Measurements from ENCODE around the gene MBNL1. TPM values are rescaled to one million over a fixed set of nuclear protein-coding genes. Genes with fewer than 3 reads are reported as not detected.

MBNL1 gene
- total and polyA plus RNA-seq, 2 of the 4 experiments (the other 2 are of a cell fraction) = 127 to 664 TPM

DNA sequence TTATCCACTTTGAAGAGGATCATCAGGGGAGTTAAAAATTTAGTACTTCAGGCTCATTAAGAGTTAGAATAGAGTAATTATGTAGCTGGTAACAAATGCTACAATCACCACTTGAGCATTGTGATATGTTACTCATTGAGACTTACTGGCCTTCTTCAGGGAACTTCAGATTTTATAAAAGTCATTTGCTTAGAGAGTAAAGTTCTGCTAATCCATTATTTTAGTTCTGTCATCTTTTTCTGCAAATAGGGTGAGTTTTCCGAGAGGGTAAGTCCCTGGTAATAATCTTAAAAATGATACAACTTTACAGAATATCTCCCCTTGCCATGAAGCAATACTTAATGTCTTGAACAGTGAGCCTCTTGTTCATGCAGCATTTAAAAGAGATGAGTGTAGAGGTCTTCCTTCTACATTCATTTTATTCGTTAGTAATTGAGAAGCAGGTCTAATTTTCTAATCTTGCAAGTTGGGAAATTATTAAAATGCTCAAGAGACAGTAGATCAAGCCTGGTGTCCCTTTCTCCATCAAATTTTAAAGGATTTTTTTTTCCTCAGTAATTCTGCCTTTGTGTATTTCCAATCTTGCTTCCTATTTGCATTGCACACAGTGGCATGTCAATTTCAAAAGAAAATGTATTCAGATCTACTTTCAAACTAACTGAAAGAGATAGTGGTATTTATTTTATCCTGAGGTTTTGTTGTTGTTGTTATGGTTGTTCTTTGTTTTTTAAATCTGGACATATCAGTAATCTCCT lies 52.6 kb downstream of the MBNL1 start:
- dilution Hi-C loops (cut with HindIII; ENCODE audit: low sequenced_read_pairs, unreplicated experiment) = no loop called here

More for the DNA sequence above, 52.6 kb downstream of the MBNL1 start:
- no peak overlapping the region for H3K4me3 ChIP-seq (ENCODE audit: insufficient read depth, low read depth, low read length)
- H2BK120ac ChIP-seq (ENCODE audit: low read depth, low read length) = no peak overlapping the region
- CTCF ChIA-PET = no interaction called here
- peaks cover 11% of the 10 kb centered on the region for H3K4me1 ChIP-seq (ENCODE audit: control insufficient read depth, insufficient read depth, low read length)
- H4K5ac ChIP-seq (ENCODE audit: low read depth, low read length) = no peak overlapping the region
- no peak overlapping the region; the same call in 1 of the 2 replicates for H3K23ac ChIP-seq (ENCODE audit: low read depth, low read length)
- H2BK5ac ChIP-seq (ENCODE audit: low read depth, low read length, poor library complexity, severe bottlenecking) = peak overlapping the region; percentile 31
- H3K9me3 ChIP-seq (ENCODE audit: control insufficient read depth, insufficient read depth, low read length) = no peaks in the 10 kb centered on the region
- POLR2A ChIA-PET (ENCODE audit: unreplicated experiment) = no interaction called here
- no peak overlapping the region for H2AK5ac ChIP-seq (ENCODE audit: low read depth, low read length)
- H3K27me3 ChIP-seq (ENCODE audit: control insufficient read depth, insufficient read depth, low read length) = no peaks in the 10 kb centered on the region
- no peak overlapping the region for H3K56ac ChIP-seq (ENCODE audit: extremely low read depth, insufficient read depth, low read length)
- intact Hi-C loops (cut with micrococcal nuclease) = no loop called here
- DNase-seq = no peak
- H3K14ac ChIP-seq (replicated peaks; ENCODE audit: low read depth, low read length) = no peak overlapping the region
- no peak overlapping the region for H3K4ac ChIP-seq (ENCODE audit: low read depth, low read length)
- in situ Hi-C loops (cut with MboI; ENCODE audit: low sequenced_read_pairs) = no loop called here
- peaks cover 44% of the 10 kb centered on the region; the same call in 1 of the 2 replicates for H4K20me1 ChIP-seq (ENCODE audit: insufficient read depth, low read length)
- H2BK15ac ChIP-seq (ENCODE audit: low read depth, low read length) = no peak overlapping the region
- H3K36me3 ChIP-seq (ENCODE audit: control insufficient read depth, insufficient read depth, low read length) = peaks cover 1% of the 10 kb centered on the region; the same call in 1 of the 2 replicates
- no peak overlapping the region for H2BK20ac ChIP-seq (ENCODE audit: low read depth, low read length)
- TF ChIP-seq RCOR1 (IDR thresholded peaks at IDR 0.05; ENCODE audit: insufficient replicate concordance, low read length) (no peak), RAD21 (IDR thresholded peaks at IDR 0.05; ENCODE audit: low read length) (no peak), CHD1 (IDR thresholded peaks at IDR 0.05; ENCODE audit: low read depth, low read length) (no peak), NFE2L2 (IDR thresholded peaks at IDR 0.05; ENCODE audit: low read depth, low read length) (no peak), POLR2A (IDR thresholded peaks at IDR 0.05; ENCODE audit: low read depth, low read length) (no peak), CEBPB (IDR thresholded peaks at IDR 0.05; ENCODE audit: low read depth, low read length) (no peak), RFX5 (IDR thresholded peaks at IDR 0.05; ENCODE audit: low read depth, low read length) (no peak), MXI1 (IDR thresholded peaks at IDR 0.05; ENCODE audit: borderline replicate concordance, low read depth, low read length) (no peak), MAFK (IDR thresholded peaks at IDR 0.05; ENCODE audit: low read depth, low read length) (no peak), SMC3 (IDR thresholded peaks at IDR 0.05; ENCODE audit: low read depth, low read length) (no peak)
- TF ChIP-seq, protein P1, sequence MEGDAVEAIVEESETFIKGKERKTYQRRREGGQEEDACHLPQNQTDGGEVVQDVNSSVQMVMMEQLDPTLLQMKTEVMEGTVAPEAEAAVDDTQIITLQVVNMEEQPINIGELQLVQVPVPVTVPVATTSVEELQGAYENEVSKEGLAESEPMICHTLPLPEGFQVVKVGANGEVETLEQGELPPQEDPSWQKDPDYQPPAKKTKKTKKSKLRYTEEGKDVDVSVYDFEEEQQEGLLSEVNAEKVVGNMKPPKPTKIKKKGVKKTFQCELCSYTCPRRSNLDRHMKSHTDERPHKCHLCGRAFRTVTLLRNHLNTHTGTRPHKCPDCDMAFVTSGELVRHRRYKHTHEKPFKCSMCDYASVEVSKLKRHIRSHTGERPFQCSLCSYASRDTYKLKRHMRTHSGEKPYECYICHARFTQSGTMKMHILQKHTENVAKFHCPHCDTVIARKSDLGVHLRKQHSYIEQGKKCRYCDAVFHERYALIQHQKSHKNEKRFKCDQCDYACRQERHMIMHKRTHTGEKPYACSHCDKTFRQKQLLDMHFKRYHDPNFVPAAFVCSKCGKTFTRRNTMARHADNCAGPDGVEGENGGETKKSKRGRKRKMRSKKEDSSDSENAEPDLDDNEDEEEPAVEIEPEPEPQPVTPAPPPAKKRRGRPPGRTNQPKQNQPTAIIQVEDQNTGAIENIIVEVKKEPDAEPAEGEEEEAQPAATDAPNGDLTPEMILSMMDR (conservative IDR thresholded peaks at IDR 0.05; ENCODE audit: low read depth, low read length) = no peak
- TF ChIP-seq, protein P2, sequence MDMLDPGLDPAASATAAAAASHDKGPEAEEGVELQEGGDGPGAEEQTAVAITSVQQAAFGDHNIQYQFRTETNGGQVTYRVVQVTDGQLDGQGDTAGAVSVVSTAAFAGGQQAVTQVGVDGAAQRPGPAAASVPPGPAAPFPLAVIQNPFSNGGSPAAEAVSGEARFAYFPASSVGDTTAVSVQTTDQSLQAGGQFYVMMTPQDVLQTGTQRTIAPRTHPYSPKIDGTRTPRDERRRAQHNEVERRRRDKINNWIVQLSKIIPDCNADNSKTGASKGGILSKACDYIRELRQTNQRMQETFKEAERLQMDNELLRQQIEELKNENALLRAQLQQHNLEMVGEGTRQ (IDR thresholded peaks at IDR 0.05; ENCODE audit: low read depth, low read length) = no peak
- TF ChIP-seq, protein P3, sequence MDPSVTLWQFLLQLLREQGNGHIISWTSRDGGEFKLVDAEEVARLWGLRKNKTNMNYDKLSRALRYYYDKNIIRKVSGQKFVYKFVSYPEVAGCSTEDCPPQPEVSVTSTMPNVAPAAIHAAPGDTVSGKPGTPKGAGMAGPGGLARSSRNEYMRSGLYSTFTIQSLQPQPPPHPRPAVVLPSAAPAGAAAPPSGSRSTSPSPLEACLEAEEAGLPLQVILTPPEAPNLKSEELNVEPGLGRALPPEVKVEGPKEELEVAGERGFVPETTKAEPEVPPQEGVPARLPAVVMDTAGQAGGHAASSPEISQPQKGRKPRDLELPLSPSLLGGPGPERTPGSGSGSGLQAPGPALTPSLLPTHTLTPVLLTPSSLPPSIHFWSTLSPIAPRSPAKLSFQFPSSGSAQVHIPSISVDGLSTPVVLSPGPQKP (IDR thresholded peaks at IDR 0.05; ENCODE audit: borderline replicate concordance, low read depth, low read length) = no peak
- no peak overlapping the region for H3K18ac ChIP-seq (ENCODE audit: low read depth, low read length)
- H3K9ac ChIP-seq (ENCODE audit: low read depth, low read length) = no peak overlapping the region
- no CpG with 5 or more reads among the region's 2 CpGs for WGBS, 2 experiments (ENCODE audit: extremely low coverage in 2 of 2, insufficient read length in 1 of 2)
- no peak overlapping the region for H2AK9ac ChIP-seq (replicated peaks; ENCODE audit: low read depth, low read length, poor library complexity)
- no peaks in the 10 kb centered on the region for H3K9me1 ChIP-seq (ENCODE audit: insufficient read depth, low read length)
- H3K27ac ChIP-seq (ENCODE audit: insufficient read depth, low read length) = no peak overlapping the region
- ATAC-seq (ENCODE audit: low read depth) = no peak
- H2AFZ ChIP-seq (replicated peaks; ENCODE audit: low read length, poor library complexity) = no peak overlapping the region
- BruUV-seq (replicated peaks) = no TSS peak
- no peak overlapping the region for H3K4me2 ChIP-seq (ENCODE audit: low read depth, low read length)
- peaks cover 3 to 57% of the 10 kb centered on the region in 2 experiments; a peak in 3 of 4 replicates for H3K79me1 ChIP-seq (ENCODE audit: low read depth in 1 of 2, low read length in 2 of 2)
- H4K8ac ChIP-seq (ENCODE audit: low read depth in 2 of 2, low read length in 2 of 2) = no peak overlapping the region
- H4K91ac ChIP-seq (ENCODE audit: insufficient read depth, low read depth, low read length) = no peak overlapping the region
